Measurements from ENCODE around the gene KIF26A.

KIF26A gene

DNA sequence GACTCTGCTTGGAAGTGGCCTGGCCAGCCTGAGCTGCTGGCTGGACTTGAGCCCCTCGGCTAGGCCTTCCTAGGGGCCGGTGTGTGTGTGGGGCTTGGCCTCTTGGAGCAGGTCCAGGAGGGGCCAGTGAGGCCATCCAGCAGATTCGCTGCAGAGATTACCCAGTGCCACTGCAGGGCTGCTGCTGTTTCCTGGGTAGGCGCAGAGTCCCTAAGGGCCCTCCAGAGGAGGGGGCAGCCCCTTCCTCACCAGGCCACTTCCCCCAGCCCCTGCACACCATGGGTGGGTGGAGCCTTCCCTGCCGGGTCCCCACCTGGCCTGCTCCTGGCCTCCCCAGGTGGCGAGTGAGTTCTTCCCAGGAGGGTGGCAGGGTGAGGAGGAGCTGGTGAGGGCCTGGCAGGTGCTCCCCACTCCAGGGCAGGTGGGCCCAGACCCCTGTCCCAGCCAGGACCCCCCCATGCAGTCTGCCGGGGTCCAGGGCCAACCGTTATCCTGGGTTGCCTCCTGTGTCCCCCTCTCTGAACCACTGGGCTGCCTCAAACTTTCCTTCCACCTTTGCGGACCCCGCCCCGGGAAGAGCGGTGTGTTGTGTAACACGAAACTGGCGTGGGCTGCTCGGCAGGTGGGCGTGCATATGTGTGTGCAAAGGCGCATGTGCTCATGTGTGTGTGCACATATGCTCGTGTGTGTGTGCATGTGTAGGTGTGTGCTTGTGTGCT is 27.7 kb upstream of the KIF26A start:
- H3K4me3 ChIP-seq (replicated peaks; ENCODE audit: low read depth, low read length): no peak overlapping the region
- DNase-seq (ENCODE audit: low read depth): no peak
- TF ChIP-seq, protein P1, sequence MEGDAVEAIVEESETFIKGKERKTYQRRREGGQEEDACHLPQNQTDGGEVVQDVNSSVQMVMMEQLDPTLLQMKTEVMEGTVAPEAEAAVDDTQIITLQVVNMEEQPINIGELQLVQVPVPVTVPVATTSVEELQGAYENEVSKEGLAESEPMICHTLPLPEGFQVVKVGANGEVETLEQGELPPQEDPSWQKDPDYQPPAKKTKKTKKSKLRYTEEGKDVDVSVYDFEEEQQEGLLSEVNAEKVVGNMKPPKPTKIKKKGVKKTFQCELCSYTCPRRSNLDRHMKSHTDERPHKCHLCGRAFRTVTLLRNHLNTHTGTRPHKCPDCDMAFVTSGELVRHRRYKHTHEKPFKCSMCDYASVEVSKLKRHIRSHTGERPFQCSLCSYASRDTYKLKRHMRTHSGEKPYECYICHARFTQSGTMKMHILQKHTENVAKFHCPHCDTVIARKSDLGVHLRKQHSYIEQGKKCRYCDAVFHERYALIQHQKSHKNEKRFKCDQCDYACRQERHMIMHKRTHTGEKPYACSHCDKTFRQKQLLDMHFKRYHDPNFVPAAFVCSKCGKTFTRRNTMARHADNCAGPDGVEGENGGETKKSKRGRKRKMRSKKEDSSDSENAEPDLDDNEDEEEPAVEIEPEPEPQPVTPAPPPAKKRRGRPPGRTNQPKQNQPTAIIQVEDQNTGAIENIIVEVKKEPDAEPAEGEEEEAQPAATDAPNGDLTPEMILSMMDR (IDR thresholded peaks at IDR 0.05; ENCODE audit: low read length, missing control alignments): no peak

DNA sequence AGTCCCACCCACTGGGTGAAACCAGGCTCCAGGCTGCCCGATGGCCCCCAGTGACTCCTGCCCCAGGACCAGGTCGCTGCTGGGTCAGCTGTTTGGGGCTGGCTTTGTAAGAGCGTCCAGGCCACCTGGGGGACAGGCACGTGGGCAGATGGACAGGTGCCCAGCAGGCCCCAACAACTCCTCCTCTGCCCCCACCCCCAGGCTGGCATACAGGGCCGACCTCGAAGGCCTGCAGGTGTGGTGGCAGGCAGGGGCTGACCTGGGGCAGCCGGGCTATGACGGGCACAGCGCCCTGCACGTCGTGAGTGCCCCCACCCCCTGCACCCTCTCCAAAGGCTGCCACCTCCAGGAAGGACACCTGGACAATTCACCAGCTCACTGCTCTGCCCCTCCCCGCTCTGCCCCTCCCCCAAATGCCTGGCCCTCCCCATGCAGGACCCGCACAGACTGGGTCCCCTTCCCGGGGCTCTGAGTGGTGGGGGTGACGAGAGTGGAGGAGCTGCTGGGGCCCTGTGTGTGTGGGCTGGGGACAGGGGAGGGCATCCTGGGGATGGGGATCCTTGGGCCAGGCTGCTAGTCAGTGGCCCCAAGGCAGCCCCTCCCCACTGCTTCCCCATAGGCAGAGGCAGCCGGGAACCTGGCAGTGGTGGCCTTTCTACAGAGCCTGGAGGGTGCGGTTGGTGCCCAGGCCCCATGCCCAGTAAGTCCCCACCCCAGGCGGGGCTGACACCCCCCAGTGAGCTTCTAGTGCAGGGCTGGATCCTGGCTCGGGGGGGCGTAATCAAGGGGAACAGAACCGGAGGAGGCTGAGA is 26.9 kb upstream of the KIF26A start:
- H3K4me3 ChIP-seq (replicated peaks; ENCODE audit: low read depth, low read length): no peak overlapping the region
- TF ChIP-seq, protein P1 (IDR thresholded peaks at IDR 0.05; ENCODE audit: low read length, missing control alignments): no peak
- no peak for DNase-seq (ENCODE audit: low read depth)

DNA sequence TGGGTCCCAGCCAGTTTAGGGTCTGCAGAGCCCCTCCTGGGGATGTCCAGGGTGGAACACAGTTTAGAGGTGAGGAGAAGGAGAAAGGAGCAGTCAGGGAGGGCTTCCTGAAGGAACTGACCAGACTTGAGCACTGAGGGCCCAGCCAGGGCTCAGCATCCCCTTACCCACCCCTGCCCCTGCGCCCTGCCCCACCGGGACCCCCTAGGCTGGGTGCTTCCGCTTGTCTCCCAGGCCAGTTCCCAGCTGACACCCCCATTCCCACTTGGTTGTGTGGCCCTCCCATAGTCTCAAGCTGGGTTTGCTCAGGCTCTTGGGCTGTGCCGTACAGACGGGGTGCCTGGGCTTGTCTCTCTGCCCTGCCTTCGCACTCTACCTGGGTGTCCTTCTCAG is 26.3 kb upstream of the KIF26A start:
- DNase-seq (ENCODE audit: low read depth): no peak
- H3K4me3 ChIP-seq (replicated peaks; ENCODE audit: low read depth, low read length): no peak overlapping the region
- TF ChIP-seq, protein P1 (IDR thresholded peaks at IDR 0.05; ENCODE audit: low read length, missing control alignments): no peak

DNA sequence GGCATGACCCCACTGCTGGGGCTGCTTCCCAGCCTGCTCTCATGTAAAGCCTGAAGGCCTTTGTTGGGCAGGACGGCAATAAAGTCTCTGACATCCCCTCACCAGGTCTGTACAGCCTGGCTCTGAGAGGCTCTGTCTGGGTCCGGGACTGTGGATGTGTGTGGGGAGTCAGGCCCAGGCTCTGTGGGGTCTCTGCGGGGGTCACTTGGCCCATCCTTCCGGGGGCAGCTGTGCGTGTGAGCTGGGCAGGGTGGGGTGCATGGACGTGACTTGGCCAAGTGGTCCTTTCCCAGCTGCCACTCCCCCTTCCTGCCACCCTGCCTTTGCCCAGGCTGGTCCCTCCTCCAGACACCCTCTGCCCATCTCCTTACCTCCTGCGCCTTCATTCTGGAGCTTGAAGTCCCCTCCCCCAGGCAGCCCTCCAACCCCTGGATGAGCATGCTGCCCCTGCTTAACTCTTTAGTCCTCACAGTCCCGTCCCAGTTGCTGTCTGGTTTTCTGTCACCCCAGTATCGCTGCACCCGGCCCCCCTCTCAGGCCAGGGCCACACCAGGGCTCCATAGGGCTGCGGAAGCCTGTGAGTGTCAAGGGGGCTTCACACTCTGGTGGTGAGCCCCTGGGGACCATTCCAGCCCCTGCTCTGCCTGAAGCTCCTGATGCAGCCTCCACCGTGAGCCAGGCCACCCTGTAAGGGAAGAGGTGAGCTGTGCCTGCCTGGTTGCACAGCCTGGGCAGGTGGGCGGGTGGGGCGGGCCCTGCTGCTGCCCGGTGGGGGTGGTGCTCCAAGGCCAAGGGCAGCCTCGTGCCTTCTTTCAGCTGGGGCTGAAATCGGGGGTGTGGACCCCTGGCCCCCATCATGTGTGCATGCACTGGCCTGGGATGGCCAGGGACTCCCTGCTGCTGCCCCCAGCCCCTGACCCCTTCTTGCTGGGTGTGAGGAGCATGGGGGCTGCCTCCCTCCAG is 25.5 kb upstream of the KIF26A start:
- TF ChIP-seq, protein P1 (IDR thresholded peaks at IDR 0.05; ENCODE audit: low read length, missing control alignments): no peak
- H3K4me3 ChIP-seq (replicated peaks; ENCODE audit: low read depth, low read length): no peak overlapping the region
- DNase-seq (ENCODE audit: low read depth): no peak

DNA sequence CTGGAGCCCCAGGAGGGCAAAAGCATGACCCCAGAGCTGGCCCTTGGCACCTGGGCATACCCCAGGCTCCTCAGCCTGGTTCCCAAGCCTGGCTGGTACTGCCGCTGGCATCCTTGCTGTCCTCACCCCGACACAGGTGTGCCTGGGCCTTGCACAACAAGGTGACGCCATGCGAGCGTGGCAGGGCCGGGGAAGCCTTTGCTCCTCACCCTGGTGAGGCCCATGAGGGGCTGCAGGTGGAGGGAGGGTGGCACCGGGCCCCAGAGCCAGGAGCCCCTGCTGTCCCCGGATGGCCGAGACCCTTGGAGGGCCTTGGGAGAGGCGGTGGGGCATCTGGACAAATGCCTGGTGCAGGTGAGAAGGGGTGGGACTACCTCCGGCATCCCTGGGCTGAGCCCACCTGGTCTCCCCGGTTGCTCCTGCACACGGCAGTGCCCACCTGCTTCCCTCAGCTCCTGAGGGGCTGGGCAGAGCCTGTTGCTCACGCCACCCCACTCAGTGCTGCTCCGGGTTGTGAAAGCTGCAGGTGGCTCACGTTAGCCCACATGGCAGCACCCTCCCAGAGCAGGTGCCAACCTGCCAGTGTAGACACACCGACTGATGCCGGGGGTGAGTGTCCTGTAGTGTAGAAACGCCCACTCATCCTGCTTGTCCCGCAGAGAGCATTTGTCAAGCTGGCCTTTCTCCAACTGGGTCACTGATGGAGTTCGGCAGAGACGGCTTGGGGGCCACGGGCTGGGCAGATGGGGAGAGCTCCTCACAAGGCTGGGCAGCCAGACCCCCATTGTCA is 24.6 kb upstream of the KIF26A start:
- no peak for DNase-seq (ENCODE audit: low read depth)
- TF ChIP-seq, protein P1 (IDR thresholded peaks at IDR 0.05; ENCODE audit: low read length, missing control alignments): no peak
- H3K4me3 ChIP-seq (replicated peaks; ENCODE audit: low read depth, low read length): no peak overlapping the region

Measured in fibroblast of pulmonary artery (primary cell).